Measurements from ENCODE around the gene SLC22A17.

DNA sequence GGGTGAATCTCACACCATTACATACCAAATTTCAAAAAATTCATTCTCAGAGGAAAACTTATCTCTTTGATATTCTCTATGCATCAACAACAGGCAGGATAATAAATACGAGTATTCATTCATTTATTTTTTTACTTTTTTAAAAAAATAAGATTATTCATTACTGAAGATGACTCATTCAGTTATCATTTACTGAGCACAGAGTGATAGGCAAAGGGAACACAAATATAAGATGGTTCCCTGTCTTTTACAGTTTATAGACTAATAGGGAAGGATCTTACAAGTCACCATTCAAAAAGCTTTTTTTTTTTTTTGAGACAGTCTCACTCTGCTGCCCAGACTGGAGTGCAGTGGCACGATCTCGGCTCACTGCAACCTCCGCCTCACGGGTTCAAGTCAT is 36.4 kb downstream of the SLC22A17 start:
- TF ChIP-seq EZH2 (IDR thresholded peaks at IDR 0.05; ENCODE audit: borderline replicate concordance, low read depth, low read length): no peak
- TF ChIP-seq, protein P1, sequence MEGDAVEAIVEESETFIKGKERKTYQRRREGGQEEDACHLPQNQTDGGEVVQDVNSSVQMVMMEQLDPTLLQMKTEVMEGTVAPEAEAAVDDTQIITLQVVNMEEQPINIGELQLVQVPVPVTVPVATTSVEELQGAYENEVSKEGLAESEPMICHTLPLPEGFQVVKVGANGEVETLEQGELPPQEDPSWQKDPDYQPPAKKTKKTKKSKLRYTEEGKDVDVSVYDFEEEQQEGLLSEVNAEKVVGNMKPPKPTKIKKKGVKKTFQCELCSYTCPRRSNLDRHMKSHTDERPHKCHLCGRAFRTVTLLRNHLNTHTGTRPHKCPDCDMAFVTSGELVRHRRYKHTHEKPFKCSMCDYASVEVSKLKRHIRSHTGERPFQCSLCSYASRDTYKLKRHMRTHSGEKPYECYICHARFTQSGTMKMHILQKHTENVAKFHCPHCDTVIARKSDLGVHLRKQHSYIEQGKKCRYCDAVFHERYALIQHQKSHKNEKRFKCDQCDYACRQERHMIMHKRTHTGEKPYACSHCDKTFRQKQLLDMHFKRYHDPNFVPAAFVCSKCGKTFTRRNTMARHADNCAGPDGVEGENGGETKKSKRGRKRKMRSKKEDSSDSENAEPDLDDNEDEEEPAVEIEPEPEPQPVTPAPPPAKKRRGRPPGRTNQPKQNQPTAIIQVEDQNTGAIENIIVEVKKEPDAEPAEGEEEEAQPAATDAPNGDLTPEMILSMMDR (IDR thresholded peaks at IDR 0.05 in 2 of 3, conservative IDR thresholded peaks at IDR 0.05 in 1 of 3; ENCODE audit: insufficient read depth in 2 of 3, low read depth in 1 of 3, low read length in 3 of 3): no peak
- TF ChIP-seq EP400 (IDR thresholded peaks at IDR 0.05): no peak
- no peak for TF ChIP-seq POLR2A (conservative IDR thresholded peaks at IDR 0.05)
- no peak for TF ChIP-seq TAL1 (IDR thresholded peaks at IDR 0.05)
- no peak for TF ChIP-seq RAD21 (CRISPR knock-in tag; conservative IDR thresholded peaks at IDR 0.05 in 1 of 2, IDR thresholded peaks at IDR 0.05 in 1 of 2)
- no peak for TF ChIP-seq EGR1 (conservative IDR thresholded peaks at IDR 0.05)
- TF ChIP-seq MEF2D (tag; conservative IDR thresholded peaks at IDR 0.05; ENCODE audit: low read depth): no peak
- no peak for TF ChIP-seq RFX7 (CRISPR knock-in tag; IDR thresholded peaks at IDR 0.05)
- no peak for TF ChIP-seq JUN (IDR thresholded peaks at IDR 0.05; ENCODE audit: borderline replicate concordance, low read depth, low read length)
- TF ChIP-seq JUN (CRISPR knock-in tag; IDR thresholded peaks at IDR 0.05; ENCODE audit: borderline replicate concordance): no peak
- no peak for TF ChIP-seq GABPB2 (CRISPR knock-in tag; conservative IDR thresholded peaks at IDR 0.05)
- TF ChIP-seq, protein P2, sequence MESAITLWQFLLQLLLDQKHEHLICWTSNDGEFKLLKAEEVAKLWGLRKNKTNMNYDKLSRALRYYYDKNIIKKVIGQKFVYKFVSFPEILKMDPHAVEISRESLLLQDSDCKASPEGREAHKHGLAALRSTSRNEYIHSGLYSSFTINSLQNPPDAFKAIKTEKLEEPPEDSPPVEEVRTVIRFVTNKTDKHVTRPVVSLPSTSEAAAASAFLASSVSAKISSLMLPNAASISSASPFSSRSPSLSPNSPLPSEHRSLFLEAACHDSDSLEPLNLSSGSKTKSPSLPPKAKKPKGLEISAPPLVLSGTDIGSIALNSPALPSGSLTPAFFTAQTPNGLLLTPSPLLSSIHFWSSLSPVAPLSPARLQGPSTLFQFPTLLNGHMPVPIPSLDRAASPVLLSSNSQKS (CRISPR knock-in tag; IDR thresholded peaks at IDR 0.05): no peak
- no peak for TF ChIP-seq SMARCC2 (IDR thresholded peaks at IDR 0.05; ENCODE audit: low read depth)
